ENCODE measurements around the gene RTN3.

Gene RTN3

DNA sequence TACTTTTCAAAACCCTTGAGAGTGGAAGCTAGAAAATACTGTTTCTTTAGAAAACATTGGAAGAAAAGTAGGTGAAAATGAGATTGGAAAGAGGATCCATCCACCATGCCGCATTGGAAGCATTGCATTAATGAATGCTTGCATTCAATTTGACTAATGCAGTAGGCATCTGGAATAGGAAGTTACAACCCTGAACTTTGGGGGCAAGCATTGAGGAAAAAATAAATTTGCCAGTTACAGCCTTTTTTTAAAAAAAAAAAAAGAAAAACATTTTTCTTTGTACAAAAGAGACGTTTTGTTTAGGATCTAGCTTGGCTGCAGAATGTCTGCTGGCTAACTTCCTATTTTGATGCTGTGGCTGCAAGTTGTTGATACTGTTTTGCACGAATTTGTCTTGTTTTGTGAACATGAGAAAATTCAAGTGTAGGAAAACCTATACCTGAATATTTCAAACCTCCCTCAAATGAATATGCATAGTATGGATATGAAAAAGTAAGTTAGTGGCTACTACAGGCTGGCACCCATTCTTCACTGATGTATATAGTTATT, 28.1 kb downstream of the RTN3 start:
- no peak for DNase-seq
- H3K4me3 ChIP-seq (ENCODE audit: low read depth, low read length): no peak overlapping the region
- H3K36me3 ChIP-seq (replicated peaks): no peaks in the 10 kb centered on the region
- H3K27ac ChIP-seq: no peak overlapping the region
- TF ChIP-seq, protein P1, sequence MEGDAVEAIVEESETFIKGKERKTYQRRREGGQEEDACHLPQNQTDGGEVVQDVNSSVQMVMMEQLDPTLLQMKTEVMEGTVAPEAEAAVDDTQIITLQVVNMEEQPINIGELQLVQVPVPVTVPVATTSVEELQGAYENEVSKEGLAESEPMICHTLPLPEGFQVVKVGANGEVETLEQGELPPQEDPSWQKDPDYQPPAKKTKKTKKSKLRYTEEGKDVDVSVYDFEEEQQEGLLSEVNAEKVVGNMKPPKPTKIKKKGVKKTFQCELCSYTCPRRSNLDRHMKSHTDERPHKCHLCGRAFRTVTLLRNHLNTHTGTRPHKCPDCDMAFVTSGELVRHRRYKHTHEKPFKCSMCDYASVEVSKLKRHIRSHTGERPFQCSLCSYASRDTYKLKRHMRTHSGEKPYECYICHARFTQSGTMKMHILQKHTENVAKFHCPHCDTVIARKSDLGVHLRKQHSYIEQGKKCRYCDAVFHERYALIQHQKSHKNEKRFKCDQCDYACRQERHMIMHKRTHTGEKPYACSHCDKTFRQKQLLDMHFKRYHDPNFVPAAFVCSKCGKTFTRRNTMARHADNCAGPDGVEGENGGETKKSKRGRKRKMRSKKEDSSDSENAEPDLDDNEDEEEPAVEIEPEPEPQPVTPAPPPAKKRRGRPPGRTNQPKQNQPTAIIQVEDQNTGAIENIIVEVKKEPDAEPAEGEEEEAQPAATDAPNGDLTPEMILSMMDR (IDR thresholded peaks at IDR 0.05; ENCODE audit: low read depth, low read length, missing control alignments): no peak
- in situ Hi-C loops (cut with HindIII; ENCODE audit: low pct_ligation_motif_present, low sequenced_read_pairs): no loop called here
- no peaks in the 10 kb centered on the region for H3K27me3 ChIP-seq (replicated peaks)

DNA sequence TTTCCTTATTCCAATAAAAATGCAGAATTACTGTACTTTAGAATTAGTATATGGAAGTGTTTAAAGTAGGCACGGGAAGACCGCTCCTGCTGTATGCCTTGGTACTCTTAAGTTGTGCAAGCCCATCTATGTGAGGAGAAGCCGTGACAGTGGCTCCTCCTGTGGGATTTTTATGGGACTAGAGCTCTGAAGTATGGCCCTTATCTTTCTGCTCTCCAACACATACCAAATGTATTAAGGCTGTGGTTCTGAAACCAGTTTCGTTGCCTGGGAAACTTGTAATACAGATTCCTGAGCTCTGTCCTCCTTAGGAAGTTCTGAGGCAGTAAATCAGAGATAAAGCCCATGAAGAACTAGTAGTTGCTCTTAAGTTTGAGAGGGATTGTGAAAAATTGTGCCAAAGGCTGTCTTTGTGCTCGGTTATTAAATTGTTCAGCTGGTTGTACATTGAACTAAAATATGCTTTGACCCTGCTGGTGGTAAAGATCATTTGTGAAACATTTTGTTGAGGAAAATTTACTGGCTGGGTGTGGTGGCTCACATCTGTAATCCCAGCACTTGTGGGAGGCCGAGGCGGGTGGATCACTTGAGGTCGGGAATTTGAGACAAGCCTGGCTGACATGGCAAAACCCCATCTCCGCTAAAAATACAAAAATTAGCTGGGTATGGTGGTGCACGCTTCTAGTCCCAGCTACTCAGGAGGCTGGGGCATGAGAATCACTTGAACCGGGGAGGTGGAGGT, 29.3 kb downstream of the RTN3 start:
- peak overlapping the region; percentile 26 for H3K27ac ChIP-seq
- in situ Hi-C loops (cut with HindIII; ENCODE audit: low pct_ligation_motif_present, low sequenced_read_pairs): no loop called here
- H3K4me3 ChIP-seq (ENCODE audit: low read depth, low read length): no peak overlapping the region
- TF ChIP-seq, protein P1 (IDR thresholded peaks at IDR 0.05; ENCODE audit: low read depth, low read length, missing control alignments): peak; percentile 39
- DNase-seq: peak; percentile 89
- no peaks in the 10 kb centered on the region for H3K27me3 ChIP-seq (replicated peaks)
- H3K36me3 ChIP-seq (replicated peaks): no peaks in the 10 kb centered on the region

DNA sequence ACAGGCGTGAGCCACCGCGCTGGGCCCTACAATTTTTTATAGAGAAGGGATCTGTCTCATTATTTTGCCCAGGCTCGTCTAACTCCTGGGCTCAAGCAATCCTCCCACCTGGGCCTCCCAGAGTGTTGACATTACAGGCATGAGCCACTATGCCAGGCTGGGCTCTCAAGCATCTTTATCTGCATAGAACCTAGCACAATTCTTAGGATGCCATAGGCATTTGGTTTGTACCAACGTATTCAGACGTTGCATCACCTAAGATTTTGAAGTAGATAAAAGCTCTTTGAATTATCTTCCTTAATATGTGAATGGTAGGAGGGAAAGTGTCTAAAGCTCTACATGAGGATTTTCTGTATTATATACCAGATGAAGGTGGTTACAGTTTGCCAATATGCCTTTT, 30.5 kb downstream of the RTN3 start:
- in situ Hi-C loops (cut with HindIII; ENCODE audit: low pct_ligation_motif_present, low sequenced_read_pairs): no loop called here
- Histone ChIP-seq H3K27ac (no peak overlapping the region), H3K27me3 (replicated peaks) (no peaks in the 10 kb centered on the region), H3K36me3 (replicated peaks) (no peaks in the 10 kb centered on the region), H3K4me3 (ENCODE audit: low read depth, low read length) (no peak overlapping the region)
- TF ChIP-seq, protein P1 (IDR thresholded peaks at IDR 0.05; ENCODE audit: low read depth, low read length, missing control alignments): no peak
- no peak for DNase-seq

DNA sequence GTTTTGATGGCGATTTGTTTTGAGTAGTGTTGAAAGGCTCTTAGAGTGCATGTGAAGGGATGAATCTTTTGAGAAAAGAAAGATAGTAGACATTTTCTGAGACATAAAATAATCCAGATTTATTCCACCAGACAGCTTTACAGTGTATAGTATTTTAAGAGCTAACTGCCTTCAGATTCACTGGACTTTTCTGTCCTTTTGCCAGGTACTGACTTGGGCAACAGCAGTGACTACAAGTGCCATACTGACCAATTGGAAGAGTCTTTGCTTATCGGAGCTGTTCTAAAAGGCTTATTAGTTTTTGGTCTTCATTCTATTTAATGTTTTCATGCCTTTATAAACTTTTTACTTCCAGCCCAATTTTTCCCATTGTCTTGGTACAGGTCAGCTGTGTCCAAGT, 32.5 kb downstream of the RTN3 start:
- H3K27ac ChIP-seq: no peak overlapping the region
- H3K36me3 ChIP-seq (replicated peaks): no peaks in the 10 kb centered on the region
- no peaks in the 10 kb centered on the region for H3K27me3 ChIP-seq (replicated peaks)
- TF ChIP-seq, protein P1 (IDR thresholded peaks at IDR 0.05; ENCODE audit: low read depth, low read length, missing control alignments): no peak
- in situ Hi-C loops (cut with HindIII; ENCODE audit: low pct_ligation_motif_present, low sequenced_read_pairs): no loop called here
- H3K4me3 ChIP-seq (ENCODE audit: low read depth, low read length): no peak overlapping the region
- no peak for DNase-seq

DNA sequence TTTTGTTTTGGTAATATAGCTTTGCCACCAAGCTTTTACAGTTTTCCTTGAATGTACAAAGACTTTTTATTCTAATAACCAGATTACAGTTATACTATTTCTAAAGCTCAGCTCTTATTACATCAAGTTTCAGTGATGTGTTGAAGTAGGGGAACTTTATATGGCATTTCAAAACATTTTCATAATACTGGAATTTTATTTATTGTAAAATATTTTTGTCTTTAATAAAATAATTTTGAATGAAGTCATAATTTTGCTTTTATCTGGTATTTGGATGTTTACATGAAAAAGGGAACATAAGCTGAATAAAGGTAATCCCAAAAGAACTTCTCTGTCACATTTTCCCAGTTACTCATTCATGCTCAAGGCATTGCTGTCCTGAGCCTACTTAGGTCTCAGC, 34.7 kb downstream of the RTN3 start:
- DNase-seq: no peak
- TF ChIP-seq, protein P1 (IDR thresholded peaks at IDR 0.05; ENCODE audit: low read depth, low read length, missing control alignments): no peak
- no peak overlapping the region for H3K27ac ChIP-seq
- no peaks in the 10 kb centered on the region for H3K36me3 ChIP-seq (replicated peaks)
- H3K4me3 ChIP-seq (ENCODE audit: low read depth, low read length): no peak overlapping the region
- in situ Hi-C loops (cut with HindIII; ENCODE audit: low pct_ligation_motif_present, low sequenced_read_pairs): no loop called here
- H3K27me3 ChIP-seq (replicated peaks): no peaks in the 10 kb centered on the region
